GM06990 (cell line): ENCODE data around the gene OPRL1.

Source experiments
- DNase-seq: peaks from one replicate; pipeline ENCODE4 v3.0.0-alpha.2; 2011; ENCODE audit not compliant: insufficient read length; ENCODE audit errors: extremely low read depth
- H3K27me3 ChIP-seq: replicated peaks from 2 replicates; pipeline ENCODE4 v1.6.0; 2011; ENCODE audit warnings: low read length; ENCODE audit not compliant: control insufficient read depth, insufficient read depth
- H3K36me3 ChIP-seq: 2 replicates; pipeline ENCODE4 v1.5.1; 2011; ENCODE audit warnings: low read length; ENCODE audit not compliant: control insufficient read depth, insufficient read depth
- H3K4me3 ChIP-seq: replicated peaks from 2 replicates; pipeline ENCODE4 v1.5.1; 2011; ENCODE audit warnings: low read depth, mild to moderate bottlenecking, control low read depth, low read length
- CTCF ChIP-seq: IDR thresholded peaks from 2 replicates; pipeline ENCODE4 v1.5.1; 2011; ENCODE audit warnings: low read length, control low read depth, mild to moderate bottlenecking, inconsistent platforms; ENCODE audit not compliant: insufficient read depth, poor library complexity, severe bottlenecking

OPRL1 gene

GRCh38 chr20:64079273-64080012 is 439 bp upstream of the OPRL1 start, which contains the start of gene RGS19:
RGS19 (minus strand) TSS chr20:64079518; CDS start chr20:64076886, 2,632 bp downstream.
- peak; percentile 89 for DNase-seq
- Histone ChIP-seq H3K36me3 (peaks cover 11% of the 10 kb centered on the region), H3K27me3 (peaks cover 2% of the 10 kb centered on the region), H3K4me3 (peak within 1 kb of the TSS; percentile 84)
- no peak for TF ChIP-seq CTCF

GRCh38 chr20:64080813-64081623 is 1.1 kb downstream of the OPRL1 start:
- Histone ChIP-seq H3K27me3 (peaks cover 4% of the 10 kb centered on the region), H3K4me3 (no peak overlapping the region), H3K36me3 (peaks cover 2% of the 10 kb centered on the region)
- DNase-seq: no peak
- TF ChIP-seq CTCF: no peak

GRCh38 chr20:64081624-64081964 is 1.7 kb downstream of the OPRL1 start:
- no peak for TF ChIP-seq CTCF
- H3K4me3 ChIP-seq: no peak overlapping the region
- DNase-seq: no peak
- H3K27me3 ChIP-seq: peaks cover 4% of the 10 kb centered on the region
- H3K36me3 ChIP-seq: no peaks in the 10 kb centered on the region

- no peaks in the 10 kb centered on the region for H3K36me3 ChIP-seq
- no peak overlapping the region for H3K4me3 ChIP-seq
- DNase-seq: no peak
- H3K27me3 ChIP-seq: peaks cover 4% of the 10 kb centered on the region
- no peak for TF ChIP-seq CTCF
Measured at GRCh38 chr20:64082126-64082731, 2.3 kb downstream of the OPRL1 start.

- Histone ChIP-seq H3K36me3 (no peaks in the 10 kb centered on the region), H3K27me3 (peaks cover 4% of the 10 kb centered on the region), H3K4me3 (peak overlapping the region; percentile 28)
- no peak for DNase-seq
- TF ChIP-seq CTCF: no peak
Measured at GRCh38 chr20:64082820-64083377, 3.0 kb downstream of the OPRL1 start.
